GM18526 (cell line): ENCODE data around the gene KCNN4.

ENCODE experiments used
- POLR2A ChIP-seq: IDR thresholded peaks from 3 replicates; pipeline ENCODE4 v1.6.1; 2011; ENCODE audit not compliant: insufficient read length; ENCODE audit errors: extremely low read depth

Gene KCNN4

DNA sequence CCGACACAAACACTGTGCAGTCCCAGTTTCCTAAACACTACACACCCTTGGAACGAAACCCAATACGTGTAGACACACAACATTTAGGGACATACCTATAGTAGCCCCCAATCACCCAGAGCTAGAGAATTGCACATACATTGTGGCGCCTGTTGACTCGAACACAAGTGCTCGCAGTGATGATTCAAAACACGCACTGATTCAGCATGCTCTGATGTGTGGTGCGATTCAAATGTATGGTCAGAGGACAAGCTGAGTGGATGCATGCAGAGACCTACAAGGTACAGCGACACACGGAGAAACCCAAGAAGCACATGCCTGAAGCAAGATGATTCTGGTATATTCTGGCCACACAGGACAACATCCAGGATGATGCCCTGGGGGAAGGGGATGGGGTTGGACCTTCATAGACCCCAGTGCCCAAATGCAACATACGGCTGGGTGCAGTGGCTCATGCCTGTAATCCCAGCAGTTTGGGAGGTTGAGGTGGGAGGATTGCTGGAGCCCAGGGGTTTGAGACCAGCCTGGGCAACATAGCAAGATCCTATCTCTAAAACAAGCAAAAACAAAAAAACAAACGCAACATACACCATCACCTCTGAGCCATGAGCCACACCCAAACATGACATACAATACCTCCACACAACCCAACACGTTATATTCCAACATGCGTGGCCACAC is 997 bp upstream of the KCNN4 start:
- TF ChIP-seq POLR2A, result no peak

DNA sequence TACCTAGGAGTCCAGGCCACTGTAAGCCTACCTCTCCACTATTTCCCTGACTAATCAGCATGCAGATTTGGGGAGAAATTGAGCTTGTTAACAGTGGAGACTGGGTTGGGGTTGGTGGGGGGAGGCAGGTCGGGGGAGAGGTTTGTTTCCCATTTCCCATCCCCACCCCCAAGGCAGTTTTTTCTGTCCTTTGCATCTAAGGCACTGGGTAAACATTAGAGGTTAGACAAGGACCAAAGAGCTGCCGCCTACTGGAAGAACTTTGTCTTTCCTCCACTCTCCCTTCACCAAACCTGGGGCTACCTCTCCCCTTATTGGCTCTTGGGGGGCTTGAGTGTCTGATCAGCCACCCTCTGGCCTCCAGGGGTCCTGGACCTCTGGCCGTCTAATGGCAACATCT is 953 bp downstream of the KCNN4 start:
- TF ChIP-seq POLR2A, result no peak

DNA sequence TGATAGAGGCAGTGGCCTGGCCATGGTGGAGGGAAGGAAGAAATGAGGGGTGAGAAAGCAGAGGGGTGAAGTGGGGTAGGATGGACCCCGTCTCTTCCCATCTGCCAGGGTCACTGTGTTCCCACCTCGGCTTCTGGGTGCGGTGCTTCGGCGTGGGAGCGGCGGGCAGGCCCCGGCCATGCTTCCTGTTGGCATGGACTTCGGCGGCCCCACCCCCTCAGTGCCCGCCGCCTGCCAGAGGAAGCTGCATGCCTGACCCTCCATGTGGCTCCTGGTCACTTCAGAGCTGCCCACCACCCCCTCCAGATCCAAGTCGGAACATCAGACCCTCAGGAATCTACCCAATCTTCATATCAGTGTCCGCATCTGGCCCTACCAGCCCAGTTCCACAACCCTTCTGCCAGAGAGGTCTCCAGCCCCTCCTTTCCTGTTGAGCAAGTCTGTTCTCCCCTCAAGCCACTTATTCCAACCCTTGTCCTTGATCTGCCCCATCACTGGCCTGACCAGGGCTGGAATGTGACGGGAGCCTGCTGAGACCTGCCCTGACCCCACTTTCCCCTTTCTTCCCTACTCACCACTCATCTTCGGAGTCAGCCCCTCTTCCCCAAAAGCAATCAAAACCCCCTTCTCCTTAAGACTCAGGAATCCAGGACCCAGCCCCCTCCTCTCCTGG is 1.5 kb downstream of the KCNN4 start:
- TF ChIP-seq POLR2A, result no peak

DNA sequence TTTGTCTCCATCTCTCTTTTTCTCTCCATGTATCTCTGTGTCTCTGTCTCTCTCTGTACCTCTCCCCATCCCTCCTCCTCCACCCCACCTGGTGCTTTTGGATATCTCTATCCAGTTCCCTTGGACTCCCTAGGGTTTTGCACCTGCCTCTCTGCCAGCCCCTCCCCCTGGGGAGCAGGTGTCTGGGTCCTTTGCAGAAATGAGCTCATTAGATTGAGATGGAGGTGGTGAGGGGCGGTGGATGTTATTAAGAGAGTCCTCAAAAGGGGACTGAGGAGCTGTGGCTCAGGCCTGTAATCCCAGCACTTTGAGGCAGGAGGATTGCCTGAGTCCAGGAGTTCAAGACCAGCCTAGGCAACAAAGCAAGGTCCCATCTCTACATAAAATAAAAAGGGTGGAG is 2.1 kb downstream of the KCNN4 start:
- no peak for TF ChIP-seq POLR2A

DNA sequence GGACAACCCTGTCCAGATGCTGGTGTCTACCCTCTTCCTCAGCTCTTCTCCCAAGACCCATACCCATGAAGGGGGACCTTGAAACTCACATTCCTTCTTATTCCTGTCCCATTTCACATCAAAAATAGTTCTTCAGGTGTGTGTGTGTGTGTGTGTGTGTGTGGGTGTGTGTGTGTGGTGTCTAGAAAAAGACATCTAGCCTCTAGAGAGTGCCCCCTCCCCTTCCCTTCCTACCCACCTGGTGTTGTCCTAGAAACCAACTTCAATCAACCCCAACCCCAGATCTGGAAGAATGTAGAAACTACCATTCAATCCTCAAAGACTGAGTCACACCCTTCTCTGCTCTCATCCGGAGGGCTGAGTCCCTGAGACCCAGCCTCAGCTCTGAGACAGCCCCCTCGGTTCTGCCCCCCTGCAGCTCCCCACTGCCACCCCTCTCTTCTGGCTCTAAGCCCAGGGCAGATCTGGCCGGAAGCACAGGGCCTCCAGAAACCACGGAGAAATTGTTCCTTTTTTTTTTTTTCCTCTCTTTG is 3.5 kb downstream of the KCNN4 start:
- TF ChIP-seq POLR2A, result no peak

DNA sequence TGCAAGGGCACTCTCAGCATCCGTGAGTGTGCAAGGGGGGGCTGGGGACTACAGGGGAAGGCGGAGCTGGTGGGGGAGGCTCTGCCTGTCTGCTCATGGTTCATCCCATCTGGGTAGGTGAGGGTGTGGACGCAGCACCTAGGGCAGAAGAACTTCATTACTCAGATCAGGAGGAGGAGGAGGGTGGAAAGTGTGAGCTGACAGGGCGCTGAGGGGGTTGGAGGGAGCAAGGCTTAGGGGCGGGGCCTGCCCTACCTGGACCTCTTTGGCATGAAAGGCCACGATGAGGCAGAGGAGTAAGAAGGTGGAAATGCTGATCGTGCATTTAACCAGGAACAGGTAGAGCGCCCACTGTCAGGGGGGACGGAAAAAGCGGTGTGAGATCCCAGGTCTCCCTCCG is 4.5 kb downstream of the KCNN4 start:
- no peak for TF ChIP-seq POLR2A

DNA sequence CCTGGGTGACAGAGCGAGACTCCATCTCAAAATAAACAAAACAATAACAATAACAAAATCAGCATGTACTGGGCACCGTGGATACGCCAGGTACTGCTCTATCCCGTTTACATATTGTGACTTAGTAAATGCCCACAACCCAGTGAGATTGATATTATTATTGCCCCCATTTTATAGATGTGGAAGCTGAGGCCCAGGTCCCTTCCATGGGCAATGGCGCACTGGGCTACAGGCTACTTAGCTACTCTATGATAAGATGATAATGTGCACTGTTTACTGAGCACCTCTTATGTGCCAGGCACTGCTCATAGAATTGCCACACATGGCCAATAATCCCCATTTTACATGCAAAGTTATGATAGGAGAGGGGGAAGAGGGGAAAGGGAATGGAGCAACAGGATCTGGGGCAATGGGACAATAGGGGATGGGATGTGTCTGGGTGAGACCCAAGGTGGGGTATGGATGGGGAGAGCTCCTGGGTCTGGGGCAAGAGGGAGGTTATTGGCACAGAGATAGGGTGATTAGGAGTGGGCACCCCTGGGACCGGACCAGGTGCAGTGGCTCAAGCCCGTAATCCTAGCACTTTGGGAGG is 5.4 kb downstream of the KCNN4 start:
- TF ChIP-seq POLR2A, result no peak

DNA sequence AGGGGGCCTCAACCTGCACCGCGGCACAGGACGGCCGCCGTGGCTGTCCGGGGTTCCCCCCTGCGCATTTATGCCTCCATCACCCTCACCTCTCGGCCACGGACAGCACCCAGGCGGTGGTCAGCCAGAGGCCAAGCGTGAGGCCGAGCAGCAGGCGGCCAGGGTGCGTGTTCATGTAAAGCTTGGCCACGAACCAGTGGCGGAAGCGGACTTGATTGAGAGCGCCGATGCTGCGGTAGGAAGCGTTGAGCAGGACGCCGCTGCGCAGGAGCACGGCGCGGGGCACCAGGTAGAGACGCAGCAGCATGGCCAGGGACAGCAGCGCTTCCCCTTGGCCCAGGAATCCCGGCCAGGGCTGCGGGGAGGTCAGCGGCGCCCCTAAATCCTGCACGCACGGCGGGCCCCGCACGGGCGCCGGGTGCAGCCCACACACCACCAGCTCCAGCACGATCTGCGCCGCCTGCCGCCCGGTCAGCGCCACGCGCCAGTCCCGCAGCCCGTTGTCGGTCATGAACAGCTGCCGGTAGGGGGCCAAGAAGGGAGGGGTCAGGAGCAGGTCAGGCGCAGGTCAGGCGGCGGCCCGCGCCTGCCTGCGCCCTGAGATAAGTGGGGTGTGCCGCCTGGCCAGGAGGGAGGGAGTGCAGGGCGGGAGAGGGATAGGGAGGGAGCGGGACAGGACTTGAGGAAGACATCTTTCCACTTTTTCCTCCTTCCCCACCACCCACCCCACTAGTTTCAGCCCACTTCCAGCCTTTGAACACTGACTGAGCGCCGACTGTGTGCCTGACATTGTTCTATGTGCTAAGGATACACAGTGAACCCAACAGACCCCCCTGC is 6.5 kb downstream of the KCNN4 start:
- no peak for TF ChIP-seq POLR2A

DNA sequence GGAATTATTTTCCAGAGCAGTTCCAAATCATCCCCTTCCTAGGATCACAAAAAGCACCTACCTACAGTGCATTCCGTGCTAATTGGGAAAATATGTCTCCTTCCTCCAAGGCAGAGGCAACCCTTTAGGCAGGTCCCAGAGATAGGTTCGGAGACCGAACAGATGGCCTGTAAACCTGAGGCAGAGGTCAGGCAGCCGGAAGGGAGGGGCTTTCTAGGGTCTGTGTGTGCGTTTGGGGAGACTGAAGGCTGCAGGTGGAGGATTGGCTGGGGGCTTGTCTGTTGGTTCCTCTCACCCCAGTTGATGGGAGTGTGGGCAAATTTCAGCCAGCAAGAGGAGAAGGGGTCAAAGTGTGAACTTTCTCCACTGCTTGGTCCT is 7.1 kb downstream of the KCNN4 start:
- TF ChIP-seq POLR2A, result no peak

DNA sequence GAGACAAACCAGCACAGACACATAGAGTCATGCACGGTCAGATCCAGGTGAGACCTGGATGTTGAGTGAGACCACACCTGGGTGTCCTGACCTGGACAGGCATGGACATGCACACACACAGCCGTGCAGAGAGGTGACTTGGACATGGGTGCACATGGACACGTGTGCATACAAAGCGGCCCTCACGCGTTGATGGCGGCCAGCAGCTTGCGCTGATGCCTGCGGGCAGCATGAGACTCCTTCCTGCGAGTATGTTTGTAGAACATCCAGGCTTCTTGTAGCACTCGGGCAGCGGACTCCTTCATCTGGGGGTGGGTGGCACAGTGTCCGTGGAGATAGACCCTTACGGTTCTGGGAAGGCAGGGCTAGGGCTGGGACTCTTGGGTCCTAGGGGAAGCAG is 11.5 kb downstream of the KCNN4 start:
- TF ChIP-seq POLR2A, result no peak

DNA sequence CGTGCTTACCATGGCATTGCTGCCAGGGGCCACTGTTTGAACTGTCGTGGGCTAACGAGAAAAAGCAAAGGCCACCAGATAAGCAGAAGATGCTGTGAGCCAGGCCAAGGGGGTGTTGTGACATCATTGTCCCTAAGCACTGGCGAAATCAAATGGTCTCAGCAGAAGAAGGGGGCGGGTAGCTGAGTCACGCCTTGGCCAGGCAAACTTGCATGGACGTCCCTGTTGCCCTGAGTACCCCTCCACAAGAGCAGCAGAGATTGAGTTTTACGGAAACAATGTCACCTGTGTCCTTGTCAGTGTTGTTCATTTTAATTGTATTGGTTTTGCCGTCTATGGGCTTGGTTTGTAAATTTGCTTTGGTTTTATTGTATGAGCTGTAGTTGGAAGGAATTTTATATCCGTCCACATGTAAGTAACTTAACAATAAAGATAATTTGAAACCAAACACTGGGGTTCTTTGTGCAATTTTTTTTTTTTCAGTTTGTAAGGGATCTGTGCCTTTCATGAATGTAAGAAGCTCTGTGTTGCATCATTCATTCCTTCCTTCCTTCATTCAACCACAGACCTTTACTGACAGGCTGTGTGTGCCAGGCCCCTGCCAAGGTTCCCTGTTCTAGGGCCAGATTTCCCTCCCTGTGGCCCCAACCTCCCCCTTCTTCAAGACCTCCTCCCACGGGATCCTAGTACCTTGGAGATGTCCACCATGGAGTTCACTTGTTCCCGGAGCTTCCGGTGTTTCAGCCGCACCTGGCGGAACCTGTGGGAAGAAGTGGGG is 12.3 kb downstream of the KCNN4 start:
- no peak for TF ChIP-seq POLR2A

DNA sequence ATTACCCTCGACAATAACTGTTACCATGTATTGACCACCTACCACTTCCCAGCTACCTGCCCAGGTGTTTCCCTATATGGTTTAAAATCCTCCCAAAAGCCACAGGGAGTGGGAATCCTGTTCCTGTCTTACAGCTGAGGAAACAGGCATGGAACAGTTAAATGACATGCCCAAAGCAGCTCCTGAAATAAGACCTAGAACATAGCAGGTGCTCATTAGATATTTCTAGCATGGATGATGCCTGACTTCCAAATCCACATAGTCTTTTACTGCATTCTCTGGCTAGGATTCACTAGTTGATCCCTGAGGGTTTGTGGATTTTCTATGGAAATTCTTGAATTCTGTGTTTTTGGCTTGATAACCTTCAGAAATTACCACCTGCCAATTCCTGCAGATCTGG is 13.0 kb downstream of the KCNN4 start:
- no peak for TF ChIP-seq POLR2A

DNA sequence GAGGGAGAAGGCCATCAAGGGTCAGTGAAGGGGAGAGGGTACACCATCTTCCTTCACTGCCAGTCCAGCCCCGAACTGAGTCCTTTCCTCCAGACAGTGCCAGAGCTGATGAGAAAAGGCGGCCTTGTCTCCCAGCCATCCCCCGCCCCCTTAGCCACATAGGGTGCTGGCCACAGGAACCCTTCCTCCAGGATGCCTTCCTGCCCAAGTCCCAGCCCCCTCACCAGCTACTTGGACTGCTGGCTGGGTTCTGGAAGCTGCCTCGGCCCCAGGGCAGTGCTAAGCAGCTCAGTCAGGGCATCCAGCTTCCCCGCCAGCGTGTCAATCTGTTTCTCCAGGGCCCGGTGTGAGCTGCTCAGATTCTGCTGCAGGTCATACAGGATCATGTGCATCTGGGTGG is 13.5 kb downstream of the KCNN4 start:
- TF ChIP-seq POLR2A, result no peak

DNA sequence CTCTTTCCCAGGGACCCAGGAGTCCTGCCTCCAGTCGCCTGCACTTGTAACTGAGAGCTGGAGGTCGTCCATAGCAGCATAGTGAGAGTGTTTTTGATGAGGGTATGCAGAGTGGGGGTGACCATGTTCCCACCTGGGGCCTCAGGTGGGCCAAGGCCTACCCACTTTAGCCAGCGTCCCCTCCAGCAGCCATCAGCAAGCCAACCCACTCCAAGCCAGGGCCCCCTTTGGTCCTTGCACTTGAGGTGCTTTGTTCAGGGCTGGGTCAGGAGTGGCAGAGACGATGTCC is 14.1 kb downstream of the KCNN4 start:
- no peak for TF ChIP-seq POLR2A
